H1 (cell line): ENCODE results near the gene FAM174B. TPM values are rescaled to one million over a fixed set of nuclear protein-coding genes. Genes with fewer than 3 reads are reported as not detected.
A peak's percentile ranks its signal among the peaks of the same experiment; 100 is the strongest.

Experiments used
- ATF2 ChIP-seq: IDR thresholded peaks from 2 replicates; pipeline ENCODE4 v1.6.1; 2012; ENCODE audit warnings: low read length, inconsistent platforms
- CREB1 ChIP-seq: IDR thresholded peaks from 2 replicates; pipeline ENCODE4 v1.6.1; 2012; ENCODE audit warnings: inconsistent platforms
- E2F6 ChIP-seq: IDR thresholded peaks from 2 replicates; pipeline ENCODE4 v1.6.1; 2012; ENCODE audit warnings: inconsistent platforms
- JUND ChIP-seq: IDR thresholded peaks from 2 replicates; pipeline ENCODE4 v1.6.1; 2011; ENCODE audit warnings: mild to moderate bottlenecking, improper control_type of control experiment, low read length
- RFX5 ChIP-seq: IDR thresholded peaks from 2 replicates; pipeline ENCODE4 v1.6.1; 2011; ENCODE audit warnings: low read depth, low read length, improper control_type of control experiment, borderline replicate concordance
- TCF12 ChIP-seq: IDR thresholded peaks from 2 replicates; pipeline ENCODE4 v1.6.1; 2011; ENCODE audit warnings: low read depth, mild to moderate bottlenecking, low read length
- TEAD4 ChIP-seq: IDR thresholded peaks from 2 replicates; pipeline ENCODE4 v1.6.1; 2012; ENCODE audit warnings: low read depth, low read length, inconsistent platforms, mixed read lengths
- ZNF274 ChIP-seq: IDR thresholded peaks from 2 replicates; pipeline ENCODE4 v1.7.0; 2012; ENCODE audit warnings: low read length, borderline replicate concordance; ENCODE audit errors: extremely low read depth
- polyA plus RNA-seq, 7 experiments: library from polyadenylated mRNA; depleted of rRNA in 3 of 7; stranded (reverse) in 5 of 7; unstranded in 2 of 7; fragments of >200 nt in 5 of 7; fragments of 200-250 nt in 2 of 7; gene quantifications; 1 replicate in 5 of 7; 2 replicates in 1 of 7; 4 replicates in 1 of 7; pipeline versions ENCODE4 v1.2.1 to v1.2.3, GENCODE V29; 2011 to 2013; ENCODE audit warnings: missing spikeins in 2 of 7, mixed read lengths in 2 of 7
- total RNA-seq: library from RNA; stranded (reverse); fragmentation: NEBNext Ultra II Directional; extraction: Animal tissue kit (Norgen Biotek cat#: 25700); gene quantifications from 2 replicates; pipeline ENCODE4 v1.2.1, GENCODE V29; 2021

FAM174B gene
- total and polyA plus RNA-seq, 2 of the 8 experiments (the other 6 are each of a cell fraction or from before 2014, with no cell fraction given) = 9.3 to 35.2 TPM

DNA sequence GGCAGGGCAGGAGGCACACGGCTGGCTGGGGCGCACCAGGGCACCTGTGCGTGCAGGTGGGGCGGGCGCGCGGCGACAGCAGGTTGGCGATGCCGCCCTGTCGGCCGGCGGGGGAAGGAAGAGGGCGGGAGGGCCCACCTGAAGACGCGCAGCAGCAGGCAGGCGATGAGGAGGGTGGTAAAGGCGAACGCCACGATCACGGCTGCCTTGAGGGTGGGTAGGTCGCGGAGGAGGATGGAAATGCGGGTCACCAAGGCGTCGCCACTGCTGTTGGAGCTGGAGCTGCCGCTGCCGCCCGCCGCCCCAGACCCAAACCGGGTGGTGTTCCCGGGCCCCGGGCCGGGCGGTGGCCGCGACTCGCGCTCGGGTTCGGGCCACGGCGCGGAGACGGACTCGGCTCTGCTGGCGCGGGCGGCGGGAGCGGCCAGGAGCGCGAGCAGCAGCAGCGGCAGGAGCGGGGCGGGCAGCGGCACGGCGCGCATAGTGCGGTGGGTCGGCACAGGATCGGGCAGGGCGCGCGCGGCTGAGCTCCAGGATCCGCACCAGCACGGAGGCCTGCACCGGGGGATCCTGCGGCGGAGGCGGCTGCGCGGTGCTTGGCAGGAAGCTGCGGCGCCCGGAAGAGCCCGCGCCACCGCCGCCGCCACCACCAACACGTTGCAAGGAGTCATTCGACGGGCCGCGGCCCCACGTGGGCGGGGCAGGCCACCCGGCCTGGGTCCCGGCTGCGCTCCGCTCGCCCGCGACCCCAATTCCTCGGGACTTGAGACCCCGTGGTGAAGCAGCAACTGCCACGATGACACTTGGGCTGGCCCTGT, at the start of gene FAM174B (continued):
- peak; percentile 99 for TF ChIP-seq E2F6
- TF ChIP-seq TEAD4 = no peak
- no peak for TF ChIP-seq ZNF274
- no peak for TF ChIP-seq RFX5
- TF ChIP-seq TCF12 = no peak
- TF ChIP-seq CREB1 = no peak; the same call in 1 of the 2 replicates
- no peak for TF ChIP-seq ATF2
- TF ChIP-seq JUND = no peak
